Limb (tissue), 2 donors: ENCODE measurements around the gene CHMP3.
"Not testable (repeated sequence)": the region's sequence is repeated elsewhere in the genome, so short reads cannot be mapped to it uniquely, and the experiment has no call there.

Source experiments
- DNase-seq, 2 donors: peaks; one replicate each; pipeline ENCODE4 v3.0.0-alpha.2; 2016; ENCODE audit errors: extremely low spot score in 2 of 2

The CHMP3 gene

GRCh38 chr2:86562922-86563649, at the start of gene CHMP3:
Gene CHMP3 (minus strand): TSS chr2:86563443. CDS start chr2:86563348, 95 bp downstream.
- peak; percentile 97 to 98 for DNase-seq

DNA sequence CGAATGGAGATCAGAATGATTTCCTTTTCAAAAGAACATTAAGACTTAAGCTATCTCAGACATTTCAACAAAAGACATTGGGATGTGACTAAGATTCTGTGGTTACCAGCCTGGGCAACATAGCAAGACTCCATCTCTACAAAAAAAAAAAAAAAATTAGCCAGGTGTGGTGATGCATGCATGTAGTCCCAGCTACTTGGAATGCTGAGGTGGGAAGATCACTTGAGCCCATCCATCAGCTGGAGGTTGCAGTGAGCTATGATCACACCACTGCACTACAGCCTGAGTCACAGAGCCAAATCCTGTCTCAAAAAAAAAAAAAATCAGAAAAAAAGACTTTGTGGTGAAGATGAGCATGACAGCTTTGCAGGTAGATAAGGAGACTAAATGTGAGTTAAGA, 47.6 kb upstream of the CHMP3 start:
- DNase-seq: no peak

- DNase-seq: no peak
Measured at GRCh38 chr2:86608832-86609410, 45.7 kb upstream of the CHMP3 start.

- no peak for DNase-seq
Measured at GRCh38 chr2:86603905-86604304, 40.7 kb upstream of the CHMP3 start.

GRCh38 chr2:86598966-86599365, 35.7 kb upstream of the CHMP3 start:
- DNase-seq: no peak

DNA sequence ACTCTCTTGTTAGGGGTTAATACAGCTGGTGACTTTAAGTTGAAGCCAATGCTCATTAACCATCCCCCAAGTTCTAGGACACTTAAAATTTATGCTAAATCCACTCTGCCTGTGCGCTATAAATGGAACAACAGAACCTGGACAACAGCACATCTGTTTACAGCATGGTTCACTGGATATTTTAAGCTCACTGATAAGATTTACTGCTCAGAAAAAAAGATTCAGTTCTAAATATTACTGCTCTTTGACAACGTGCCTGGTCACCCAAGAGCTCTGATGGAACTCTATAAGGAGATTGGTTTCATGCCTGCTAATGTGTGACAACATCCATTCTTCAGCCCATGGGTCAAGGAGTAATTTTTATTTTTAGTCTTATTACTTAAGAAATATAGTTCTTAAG, 32.9 kb upstream of the CHMP3 start:
- no peak for DNase-seq

DNA sequence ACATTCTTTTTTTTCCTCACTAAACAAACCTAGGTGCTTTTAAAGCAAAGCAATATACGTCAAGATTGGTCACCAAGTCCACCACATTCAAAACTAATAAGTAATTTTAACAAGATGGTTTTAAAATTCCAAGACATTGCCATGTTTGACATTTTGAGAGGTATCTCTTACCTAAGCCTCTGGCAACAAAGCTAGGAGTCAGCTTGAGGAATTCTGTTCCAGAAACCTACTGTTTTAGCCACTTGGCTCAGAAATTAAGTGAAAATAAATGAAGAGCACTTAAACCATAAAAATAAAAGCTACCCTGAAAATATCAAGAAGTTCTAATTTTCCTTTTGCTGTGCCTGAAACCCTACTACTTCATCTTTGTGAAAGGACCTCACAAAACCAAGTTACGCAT, 30.0 kb upstream of the CHMP3 start:
- DNase-seq: no peak

GRCh38 chr2:86592547-86593230, 29.4 kb upstream of the CHMP3 start:
- no peak for DNase-seq

DNA sequence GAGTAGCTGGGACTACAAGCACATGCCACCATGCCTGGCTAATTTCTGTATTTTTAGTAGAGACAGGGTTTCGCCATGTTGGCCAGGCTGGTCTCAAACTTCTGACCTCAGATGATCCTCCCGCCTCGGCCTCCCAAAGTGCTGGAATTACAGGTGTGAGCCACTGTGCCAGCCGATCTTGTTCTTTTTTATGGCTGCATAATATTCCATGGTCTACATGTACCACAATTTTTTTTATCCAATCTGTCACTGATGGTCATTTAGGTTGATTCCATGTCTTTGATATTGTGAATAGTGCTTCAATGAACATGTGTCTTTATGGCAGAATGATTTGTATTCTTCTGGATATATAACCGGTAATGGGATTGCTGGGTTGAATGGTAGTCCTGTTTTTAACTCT, 26.5 kb upstream of the CHMP3 start:
- not testable (repeated sequence) for DNase-seq

- no peak for DNase-seq
Measured at GRCh38 chr2:86584151-86584913, 21.1 kb upstream of the CHMP3 start.

DNA sequence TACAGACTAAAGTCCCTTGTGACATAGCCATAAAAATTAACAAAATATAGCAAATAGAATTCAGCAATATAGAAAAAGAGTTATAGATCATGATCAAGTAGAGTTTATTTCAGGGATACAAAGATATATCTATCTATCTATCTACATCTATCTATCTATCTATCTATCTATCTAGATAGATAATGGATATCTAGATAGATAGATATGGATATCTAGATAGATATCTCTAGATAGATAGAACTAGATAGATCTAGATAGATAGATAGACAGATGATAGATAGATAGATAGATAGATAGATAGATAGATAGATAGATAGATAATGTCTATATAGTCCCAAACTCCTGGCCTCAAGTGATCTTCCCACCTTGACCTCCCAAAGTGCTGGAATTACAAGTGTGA, 17.3 kb upstream of the CHMP3 start:
- DNase-seq: no peak

DNA sequence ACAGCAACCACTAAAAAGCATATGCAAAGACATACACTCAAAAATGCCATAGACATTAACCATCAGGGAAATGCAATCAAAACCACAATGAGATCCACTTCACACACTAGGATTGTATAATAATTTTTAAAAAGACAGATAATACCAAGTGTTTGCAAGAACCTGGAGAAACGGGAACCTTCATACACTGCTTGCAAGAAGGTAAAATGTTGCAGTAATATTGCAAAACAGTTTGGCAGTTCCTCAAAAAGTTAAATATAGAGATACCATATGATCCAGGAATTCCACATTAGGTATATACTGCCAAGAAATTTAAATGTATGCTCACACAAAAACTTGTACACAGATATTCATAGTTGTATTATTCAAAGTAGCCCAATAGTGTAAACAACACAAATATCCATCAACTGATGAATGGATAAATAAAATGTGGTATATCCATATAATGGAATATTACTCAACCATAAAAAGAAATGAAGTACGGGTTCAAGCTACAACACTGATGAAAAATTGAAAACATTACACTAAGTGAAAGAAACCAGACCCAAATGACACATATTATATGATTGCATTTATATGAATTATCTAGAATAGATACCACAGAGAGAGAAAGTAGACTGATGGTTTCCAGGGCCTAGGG, 14.7 kb upstream of the CHMP3 start:
- DNase-seq: no peak

DNA sequence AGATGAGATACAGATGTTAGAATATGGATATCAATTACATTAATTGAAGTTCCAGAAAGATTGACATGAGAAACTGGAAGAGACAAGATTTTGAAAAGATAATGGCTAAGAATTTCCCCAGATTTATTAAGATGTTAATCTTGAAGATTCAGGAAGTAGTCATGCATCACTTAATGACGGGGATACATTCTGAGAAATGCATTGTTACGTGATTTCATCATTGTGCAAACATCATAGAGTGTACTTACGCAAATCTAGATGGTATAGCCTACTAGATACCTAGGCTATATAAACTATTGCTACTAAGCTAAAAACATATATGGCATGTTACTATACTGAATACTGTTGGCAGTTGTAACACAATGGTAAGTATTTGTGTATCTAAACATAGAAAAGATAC, 6.8 kb upstream of the CHMP3 start:
- DNase-seq: no peak

- no peak for DNase-seq
Measured at GRCh38 chr2:86566821-86567190, 3.6 kb upstream of the CHMP3 start.

DNA sequence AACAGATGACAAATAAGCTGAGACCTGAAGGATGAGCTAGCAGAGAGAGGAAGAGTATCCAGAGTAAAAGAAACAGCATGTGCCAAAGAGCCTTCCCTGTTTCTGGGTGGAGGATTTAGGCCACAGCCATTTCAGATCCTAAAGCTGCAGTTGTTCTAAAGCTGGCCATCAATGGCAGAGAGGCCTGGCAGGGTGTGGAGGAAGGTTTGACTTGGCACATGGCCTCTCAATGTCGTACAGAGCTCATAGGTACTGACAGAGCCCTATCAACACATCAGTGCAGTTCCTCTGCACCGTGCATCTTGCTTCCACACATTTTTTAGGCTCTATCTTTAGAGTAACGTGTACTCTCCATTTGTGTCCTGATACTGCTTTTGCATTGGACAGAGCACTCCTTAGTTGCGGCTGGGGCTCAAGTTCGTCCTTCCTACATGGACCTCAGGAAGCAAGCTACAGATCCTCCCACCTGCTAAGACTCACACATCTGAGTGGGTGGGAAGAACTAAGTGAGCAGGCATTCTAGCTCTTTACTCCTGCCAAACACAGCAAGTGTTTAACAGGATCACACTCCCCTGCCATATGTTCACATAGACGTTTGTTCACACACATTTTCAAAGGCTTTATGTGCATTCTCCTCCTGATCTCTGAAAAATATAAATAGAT, 3.0 kb upstream of the CHMP3 start:
- no peak for DNase-seq

GRCh38 chr2:86563650-86564061, 413 bp upstream of the CHMP3 start:
- no peak for DNase-seq

DNA sequence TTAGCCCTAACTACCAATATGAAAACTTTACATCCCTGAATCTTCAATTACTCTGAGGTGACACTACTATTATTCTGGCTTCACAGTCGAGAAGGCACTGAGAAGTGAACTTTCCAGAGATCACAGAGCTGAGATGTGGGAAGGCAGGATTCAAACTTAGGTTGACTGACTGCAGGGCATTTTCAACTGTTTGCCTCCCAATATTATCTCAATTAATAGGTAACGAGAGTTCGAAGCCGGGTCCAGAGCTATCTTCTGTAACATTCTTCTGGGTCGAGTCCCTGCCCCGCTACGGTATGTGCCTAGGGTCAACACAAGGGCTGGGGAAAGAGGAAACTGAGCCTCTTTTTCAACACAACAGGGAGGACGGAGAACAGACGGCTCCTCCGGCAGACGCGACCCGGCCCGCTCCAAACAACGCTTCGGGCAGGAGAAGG, 740 bp downstream of the CHMP3 start:
- no peak for DNase-seq

DNA sequence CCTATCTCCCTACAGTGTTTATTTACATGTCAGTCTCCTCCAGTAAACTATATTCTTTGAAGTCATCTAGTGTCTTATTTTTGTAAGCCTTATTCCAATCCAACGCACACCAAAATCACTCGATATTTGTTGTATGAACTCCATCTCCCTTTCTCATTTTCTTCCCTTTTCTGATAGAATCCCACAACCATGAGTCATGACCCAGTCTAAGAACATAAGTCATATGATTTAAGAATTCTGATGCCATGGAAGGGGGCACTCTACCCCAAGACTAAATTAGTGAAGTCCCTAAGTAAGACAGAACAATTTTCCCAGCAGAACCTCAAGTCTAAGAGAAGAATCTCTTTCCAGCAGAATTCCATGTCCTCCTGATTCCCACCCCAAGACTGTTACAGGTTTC, 5.4 kb downstream of the CHMP3 start:
- no peak for DNase-seq

- no peak for DNase-seq
Measured at GRCh38 chr2:86556508-86556907, 6.7 kb downstream of the CHMP3 start.

GRCh38 chr2:86552889-86553288, 10.4 kb downstream of the CHMP3 start:
- no peak for DNase-seq
